HepG2 (cell line): ENCODE measurements around the gene IL11RA. TPM values are rescaled to one million over a fixed set of nuclear protein-coding genes. Genes with fewer than 3 reads are reported as not detected.

Experiments
- ATAC-seq: fragments of 200-7000 bp; cut with Tn5 transposase; 3 replicates; pipeline ENCODE4 v1.9.1; 2020; ENCODE audit warnings: mild to moderate bottlenecking, moderate library complexity
- BruUV-seq: library from RNA; stranded (reverse); fragments of 400-500 nt; replicated peaks from 2 replicates; lab custom pipeline; 2021; lab: Mats Ljungman, UMichigan
- CTCF ChIA-PET: fragments of 300-600 bp; formaldehyde crosslinking; extraction: SDS; loops from one replicate; lab custom pipeline; 2021; ENCODE audit warnings: low total read pairs, inconsistent platforms, low intra/inter-chr PET ratio; lab: Yijun Ruan, JAX
- POLR2A ChIA-PET: fragments of 350-600 bp; sonication (Branson Sonifier 250); formaldehyde crosslinking; loops from one replicate; lab custom pipeline; 2020; ENCODE audit warnings: antibody characterized with exemption, inconsistent platforms; lab: Yijun Ruan, JAX
- DNase-seq: peaks from one replicate; pipeline ENCODE4 v3.0.0-alpha.2; 2015; ENCODE audit warnings: low spot score
- FAIRE-seq: peaks from 3 replicates; lab custom pipeline; 2011; peaks lifted over from hg19 to GRCh38; lab: Jason Lieb, UNC
- H2AFZ ChIP-seq: one replicate; pipeline ENCODE4 v1.6.1; 2011; ENCODE audit warnings: low read length, inconsistent platforms
- H3K27ac ChIP-seq: fragments of 300-600 bp; 3 replicates; pipeline ENCODE4 v1.8.0; 2011; ENCODE audit warnings: mixed run types, mild to moderate bottlenecking, mixed read lengths, low read length, inconsistent platforms; ENCODE audit not compliant: insufficient read depth; ENCODE audit errors: extremely low read length
- H3K27me3 ChIP-seq, 2 experiments: fragments of 200-600 bp in 1 of 2; 2 replicates in 1 of 2; 3 replicates in 1 of 2; pipeline versions ENCODE4 v1.6.0 to v1.8.0; 2011; ENCODE audit warnings: low read length in 2 of 2, mild to moderate bottlenecking in 2 of 2, moderate library complexity in 2 of 2, inconsistent platforms in 1 of 2; ENCODE audit not compliant: insufficient read depth in 2 of 2, control insufficient read depth in 1 of 2
- H3K36me3 ChIP-seq, 2 experiments: fragments of 200-600 bp in 1 of 2; replicated peaks in 1 of 2; 2 replicates in 1 of 2; 3 replicates in 1 of 2; pipeline versions ENCODE4 v1.5.1 to v1.8.0; 2011; ENCODE audit warnings: low read length in 2 of 2, inconsistent platforms in 1 of 2; ENCODE audit not compliant: insufficient read depth in 2 of 2, control insufficient read depth in 1 of 2
- H3K4me1 ChIP-seq: 2 replicates; pipeline ENCODE4 v1.5.1; 2012; ENCODE audit warnings: low read length, inconsistent platforms; ENCODE audit not compliant: insufficient read depth
- H3K4me2 ChIP-seq: 2 replicates; pipeline ENCODE4 v1.6.0; 2011; ENCODE audit warnings: low read depth, low read length, inconsistent platforms
- H3K4me3 ChIP-seq, 3 experiments: fragments of 200-600 bp in 1 of 3; sonication (generic), shearing (Covaris generic) in 1 of 3; replicated peaks in 1 of 3; 2 replicates each; pipeline ENCODE4 v1.5.1; 2011 to 2016; ENCODE audit warnings: low read length in 3 of 3, inconsistent platforms in 2 of 3, low read depth in 2 of 3, mild to moderate bottlenecking in 2 of 3, control low read depth in 1 of 3, mixed read lengths in 1 of 3; ENCODE audit not compliant: insufficient read depth in 1 of 3
- H3K79me2 ChIP-seq: one replicate; pipeline ENCODE4 v1.6.1; 2011; ENCODE audit warnings: low read length, inconsistent platforms; ENCODE audit not compliant: insufficient read depth
- H3K9ac ChIP-seq: 2 replicates; pipeline ENCODE4 v1.6.0; 2011; ENCODE audit warnings: mild to moderate bottlenecking, low read depth, low read length, inconsistent platforms; ENCODE audit not compliant: insufficient read depth
- H3K9me3 ChIP-seq: 2 replicates; pipeline ENCODE4 v1.5.1; 2012; ENCODE audit warnings: mild to moderate bottlenecking, low read length
- H4K20me1 ChIP-seq: 2 replicates; pipeline ENCODE4 v1.6.0; 2011; ENCODE audit warnings: inconsistent platforms, mild to moderate bottlenecking, low read length, moderate library complexity; ENCODE audit not compliant: insufficient read depth
- FOXO4 ChIP-seq: sonication (generic); formaldehyde crosslinking; conservative IDR thresholded peaks from 2 replicates; pipeline ENCODE4 v1.8.1; 2023; ENCODE audit warnings: missing genetic modification reagents
- GATAD2A ChIP-seq: IDR thresholded peaks from 2 replicates; pipeline ENCODE4 v1.6.1; 2016
- HNF4G ChIP-seq, 2 experiments: sonication (generic) in 1 of 2; formaldehyde crosslinking in 1 of 2; IDR thresholded peaks; 2 replicates each; pipeline versions ENCODE4 v1.4.0 to v1.6.1; 2011 to 2020; ENCODE audit warnings: borderline replicate concordance in 2 of 2, low read depth in 2 of 2, mild to moderate bottlenecking in 2 of 2, low read length in 1 of 2, missing genetic modification reagents in 1 of 2, moderate library complexity in 1 of 2
- MIXL1 ChIP-seq: IDR thresholded peaks from 2 replicates; pipeline ENCODE4 v1.6.1; 2016
- POGK ChIP-seq: sonication (generic); formaldehyde crosslinking; conservative IDR thresholded peaks from 2 replicates; pipeline ENCODE4 v1.8.0; 2022; ENCODE audit warnings: mild to moderate bottlenecking, moderate library complexity, missing genetic modification reagents
- SCMH1 ChIP-seq: sonication (generic); formaldehyde crosslinking; IDR thresholded peaks from 2 replicates; pipeline ENCODE4 v1.9.0; 2021; ENCODE audit warnings: missing genetic modification reagents, mild to moderate bottlenecking, borderline replicate concordance
- SOX6 ChIP-seq, 2 experiments: fragments of 450-650 bp in 1 of 2; sonication (generic) in 1 of 2; formaldehyde crosslinking in 1 of 2; IDR thresholded peaks; 2 replicates each; pipeline versions ENCODE4 v1.4.0 to v1.6.1; 2017 to 2020; ENCODE audit warnings: antibody characterized with exemption in 1 of 2, mild to moderate bottlenecking in 1 of 2, missing genetic modification reagents in 1 of 2
- SP2 ChIP-seq: sonication (generic); formaldehyde crosslinking; IDR thresholded peaks from 2 replicates; pipeline ENCODE4 v1.5.1; 2020; ENCODE audit warnings: mild to moderate bottlenecking, missing genetic modification reagents
- ZNF644 ChIP-seq: IDR thresholded peaks from 2 replicates; pipeline ENCODE4 v1.6.1; 2016; ENCODE audit warnings: low read depth
- WGBS: methylation state at CpG from one replicate; pipeline ENCODE4 v1.1.6; 2017; ENCODE audit warnings: low lambda C conversion rate; 5-methylcytosine and 5-hydroxymethylcytosine counted together
- in situ Hi-C: cut with HindIII; loops from 2 replicates; pipeline ENCODE4 v1.10.0; 2017; ENCODE audit warnings: low pct_unique_long_range_greater_than_20kb; ENCODE audit not compliant: extremely low pct_ligation_motif_present
- intact Hi-C: fragments of 100-400 bp; cut with micrococcal nuclease; formaldehyde crosslinking; loops from one replicate; pipeline ENCODE4 v1.10.0; 2022; ENCODE audit not compliant: unreplicated experiment
- polyA plus RNA-seq, 8 experiments: library from polyadenylated mRNA; depleted of rRNA in 3 of 8; stranded (reverse) in 7 of 8; unstranded in 1 of 8; fragments of >200 nt; fragmentation: Illumina TruSeq in 4 of 8; extraction: Trizol in 4 of 8; gene quantifications; 2 replicates each; pipeline versions ENCODE4 v1.2.1 to v1.2.3, GENCODE V29; 2011 to 2016; ENCODE audit warnings: low read depth in 4 of 8, missing spikeins in 1 of 8, mixed read lengths in 1 of 8; ENCODE audit not compliant: insufficient read depth in 1 of 8
- total RNA-seq, 5 experiments: library from RNA; depleted of rRNA; stranded (reverse); fragments of >200 nt; fragmentation: Illumina TruSeq; extraction: Trizol; gene quantifications; 2 replicates each; pipeline ENCODE4 v1.2.3, GENCODE V29; 2016; ENCODE audit warnings: low read depth in 1 of 5
- TF ChIP-seq, protein P1 (sequence below): sonication (generic); formaldehyde crosslinking; IDR thresholded peaks from 2 replicates; pipeline ENCODE4 v1.9.0; 2022; ENCODE audit warnings: missing genetic modification reagents, mild to moderate bottlenecking, borderline replicate concordance
- TF ChIP-seq, protein P2 (sequence below), 2 experiments: sonication (generic) in 1 of 2; formaldehyde crosslinking in 1 of 2; IDR thresholded peaks; 2 replicates each; pipeline versions ENCODE4 v1.4.0 to v1.6.1; 2018 to 2020; ENCODE audit warnings: missing genetic modification reagents in 2 of 2, borderline replicate concordance in 1 of 2, low read depth in 1 of 2, mild to moderate bottlenecking in 1 of 2, missing biosample characterization in 1 of 2

The IL11RA gene
- total and polyA plus RNA-seq, 2 of the 13 experiments (the other 11 are each of a cell fraction or from before 2014, with no cell fraction given) = 2.0 to 4.2 TPM

- peak; percentile 81 for FAIRE-seq
- Histone ChIP-seq H2AFZ (no peak overlapping the region), H3K9me3 (no peaks in the 10 kb centered on the region), H3K27me3 (no peaks in the 10 kb centered on the region), H4K20me1 (no peaks in the 10 kb centered on the region), H3K9ac (peak overlapping the region; percentile 54; the same call in 1 of the 2 replicates), H3K4me2 (peak overlapping the region; percentile 89), H3K4me3 (peak overlapping the region; percentile 66 to 79 (median 66)), H3K4me1 (peaks cover 24% of the 10 kb centered on the region), H3K36me3 (no peaks in the 10 kb centered on the region), H3K79me2 (no peaks in the 10 kb centered on the region), H3K27ac (peak overlapping the region; percentile 17)
- ChIA-PET POLR2A (interaction anchor here (0.9 to 4.9 kb wide), 9 partner anchors 8 to 52 kb away, joined by 3 to 40 read pairs (median 5); partner anchors contain the start of genes ARID3C, GALT, IL11RA and RPP25L), CTCF (interaction anchor here (0.6 to 3.3 kb wide), 7 partner anchors 10 to 52 kb away, joined by 3 to 22 read pairs (median 6); partner anchors contain the start of genes GALT and RPP25L)
- ATAC-seq = peak; percentile 89
- intact Hi-C loops = no loop called here
- WGBS = 9% methylated on average over 18 of the region's 18 CpGs
- no TSS peak for BruUV-seq
- in situ Hi-C loops = no loop called here
- DNase-seq = peak; percentile 67
- TF ChIP-seq, protein P1, sequence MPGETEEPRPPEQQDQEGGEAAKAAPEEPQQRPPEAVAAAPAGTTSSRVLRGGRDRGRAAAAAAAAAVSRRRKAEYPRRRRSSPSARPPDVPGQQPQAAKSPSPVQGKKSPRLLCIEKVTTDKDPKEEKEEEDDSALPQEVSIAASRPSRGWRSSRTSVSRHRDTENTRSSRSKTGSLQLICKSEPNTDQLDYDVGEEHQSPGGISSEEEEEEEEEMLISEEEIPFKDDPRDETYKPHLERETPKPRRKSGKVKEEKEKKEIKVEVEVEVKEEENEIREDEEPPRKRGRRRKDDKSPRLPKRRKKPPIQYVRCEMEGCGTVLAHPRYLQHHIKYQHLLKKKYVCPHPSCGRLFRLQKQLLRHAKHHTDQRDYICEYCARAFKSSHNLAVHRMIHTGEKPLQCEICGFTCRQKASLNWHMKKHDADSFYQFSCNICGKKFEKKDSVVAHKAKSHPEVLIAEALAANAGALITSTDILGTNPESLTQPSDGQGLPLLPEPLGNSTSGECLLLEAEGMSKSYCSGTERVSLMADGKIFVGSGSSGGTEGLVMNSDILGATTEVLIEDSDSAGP (CRISPR knock-in tag) = peak; percentile 41; the same call in 1 of the 2 replicates
- TF ChIP-seq POGK (CRISPR knock-in tag) (0 out of 2 replicates have a peak, but pooled peaks have one; percentile 32), SCMH1 (no peak), HNF4G (IDR thresholded peaks at IDR 0.05; ENCODE audit: borderline replicate concordance, low read depth, low read length) (peak; percentile 73), HNF4G (CRISPR knock-in tag; IDR thresholded peaks at IDR 0.05; ENCODE audit: borderline replicate concordance, low read depth) (no peak), SOX6 (IDR thresholded peaks at IDR 0.05) (no peak), SOX6 (CRISPR knock-in tag; IDR thresholded peaks at IDR 0.05) (0 out of 2 replicates have a peak, but pooled peaks have one; percentile 15), GATAD2A (CRISPR knock-in tag) (peak; percentile 46; the same call in 1 of the 2 replicates), MIXL1 (peak; percentile 35; the same call in 1 of the 2 replicates), FOXO4 (0 out of 2 replicates have a peak, but pooled peaks have one; percentile 79), ZNF644 (0 out of 2 replicates have a peak, but pooled peaks have one; percentile 23), SP2 (CRISPR knock-in tag) (no peak)
- TF ChIP-seq, protein P2, sequence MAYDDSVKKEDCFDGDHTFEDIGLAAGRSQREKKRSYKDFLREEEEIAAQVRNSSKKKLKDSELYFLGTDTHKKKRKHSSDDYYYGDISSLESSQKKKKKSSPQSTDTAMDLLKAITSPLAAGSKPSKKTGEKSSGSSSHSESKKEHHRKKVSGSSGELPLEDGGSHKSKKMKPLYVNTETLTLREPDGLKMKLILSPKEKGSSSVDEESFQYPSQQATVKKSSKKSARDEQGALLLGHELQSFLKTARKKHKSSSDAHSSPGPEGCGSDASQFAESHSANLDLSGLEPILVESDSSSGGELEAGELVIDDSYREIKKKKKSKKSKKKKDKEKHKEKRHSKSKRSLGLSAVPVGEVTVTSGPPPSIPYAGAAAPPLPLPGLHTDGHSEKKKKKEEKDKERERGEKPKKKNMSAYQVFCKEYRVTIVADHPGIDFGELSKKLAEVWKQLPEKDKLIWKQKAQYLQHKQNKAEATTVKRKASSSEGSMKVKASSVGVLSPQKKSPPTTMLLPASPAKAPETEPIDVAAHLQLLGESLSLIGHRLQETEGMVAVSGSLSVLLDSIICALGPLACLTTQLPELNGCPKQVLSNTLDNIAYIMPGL (CRISPR knock-in tag; IDR thresholded peaks at IDR 0.05; ENCODE audit: borderline replicate concordance in 1 of 2, low read depth in 1 of 2) = peak; percentile 53 to 54; a peak in 1 of 4 replicates
Observed at GRCh38 chr9:34664281-34665066, 12.5 kb downstream of the IL11RA start.
